Fibroblast of lung (primary cell): ENCODE results near the gene STYX.

Experiments
- CTCF ChIP-seq, 2 donors: IDR thresholded peaks in 1 of 2; conservative IDR thresholded peaks in 1 of 2; 1 replicate in 1 of 2; 2 replicates in 1 of 2; pipeline ENCODE4 v1.5.1; 2011 to 2012; ENCODE audit warnings: low read length in 2 of 2, control low read depth in 1 of 2, inconsistent platforms in 1 of 2, low read depth in 1 of 2, mild to moderate bottlenecking in 1 of 2
- EZH2 ChIP-seq: IDR thresholded peaks from 2 replicates; pipeline ENCODE4 v1.5.1; 2012; ENCODE audit warnings: low read length, control low read depth, mild to moderate bottlenecking; ENCODE audit errors: missing control alignments

- TF ChIP-seq CTCF (conservative IDR thresholded peaks at IDR 0.05 in 1 of 2, IDR thresholded peaks at IDR 0.05 in 1 of 2; ENCODE audit: low read depth in 1 of 2, low read length in 2 of 2) = no peak
- TF ChIP-seq EZH2 = no peak
Measured at GRCh38 chr14:52730709-52731111, 744 bp downstream of the STYX start.
